Ascending aorta (tissue), 2 donors: ENCODE results near the gene AQR. TPM values are rescaled to one million over a fixed set of nuclear protein-coding genes. Genes with fewer than 3 reads are reported as not detected.
"Not testable (repeated sequence)": the region's sequence is repeated elsewhere in the genome, so short reads cannot be mapped to it uniquely, and the experiment has no call there.

Source experiments
- DNase-seq, 2 donors: peaks; one replicate each; pipeline ENCODE4 v3.0.0-alpha.2; 2019; ENCODE audit warnings: low spot score in 2 of 2
- H3K27ac ChIP-seq, 2 donors: fragments of 200-600 bp; sonication (generic); one replicate each; pipeline ENCODE4 v1.5.1; 2016 to 2017; ENCODE audit warnings: mild to moderate bottlenecking in 1 of 2
- H3K27me3 ChIP-seq: fragments of 200-600 bp; sonication (generic); one replicate; pipeline ENCODE4 v1.5.1; 2017
- H3K36me3 ChIP-seq, 2 donors: fragments of 200-600 bp; sonication (generic); one replicate each; pipeline ENCODE4 v1.5.1; 2016
- H3K4me1 ChIP-seq, 2 donors: fragments of 200-600 bp; sonication (generic); one replicate each; pipeline ENCODE4 v1.5.1; 2016 to 2017; ENCODE audit warnings: mild to moderate bottlenecking in 1 of 2
- H3K4me3 ChIP-seq, 2 donors: fragments of 200-600 bp; sonication (generic); one replicate each; pipeline ENCODE4 v1.5.1; 2016 to 2017; ENCODE audit warnings: mild to moderate bottlenecking in 1 of 2
- H3K9me3 ChIP-seq, 2 donors: fragments of 200-600 bp; sonication (generic); one replicate each; pipeline ENCODE4 v1.5.1; 2016
- intact Hi-C: fragments of 100-400 bp; cut with DNase I; formaldehyde crosslinking; loops from one replicate; pipeline ENCODE4 v1.15.1; 2023
- total RNA-seq: library from RNA; depleted of rRNA; stranded (reverse); fragments of >200 nt; gene quantifications from one replicate; pipeline ENCODE4 v1.1.0, GENCODE V29; 2016
- TF ChIP-seq, protein P1 (sequence below), 3 experiments: fragments of 200-600 bp in 2 of 3; fragments of 450-650 bp in 1 of 3; sonication (generic) in 2 of 3; IDR thresholded peaks; one replicate each; pipeline ENCODE4 v1.5.1; 2016 to 2019; ENCODE audit warnings: antibody characterized with exemption in 3 of 3, mild to moderate bottlenecking in 1 of 3, moderate library complexity in 1 of 3

AQR gene
- total RNA-seq, 1 donor from 2014 or later: 17.5 TPM

GRCh38 chr15:34808016-34808415, 161.5 kb downstream of the AQR start:
- Histone ChIP-seq H3K27me3 (no peaks in the 10 kb centered on the region), H3K9me3 (no peaks in the 10 kb centered on the region), H3K4me3 (no peak overlapping the region), H3K4me1 (peaks cover 0 to 24% of the 10 kb centered on the region in 2 donors), H3K27ac (peak overlapping the region in 1 of 2 donors; percentile 11), H3K36me3 (no peaks in the 10 kb centered on the region)
- no peak for DNase-seq
- TF ChIP-seq, protein P1, sequence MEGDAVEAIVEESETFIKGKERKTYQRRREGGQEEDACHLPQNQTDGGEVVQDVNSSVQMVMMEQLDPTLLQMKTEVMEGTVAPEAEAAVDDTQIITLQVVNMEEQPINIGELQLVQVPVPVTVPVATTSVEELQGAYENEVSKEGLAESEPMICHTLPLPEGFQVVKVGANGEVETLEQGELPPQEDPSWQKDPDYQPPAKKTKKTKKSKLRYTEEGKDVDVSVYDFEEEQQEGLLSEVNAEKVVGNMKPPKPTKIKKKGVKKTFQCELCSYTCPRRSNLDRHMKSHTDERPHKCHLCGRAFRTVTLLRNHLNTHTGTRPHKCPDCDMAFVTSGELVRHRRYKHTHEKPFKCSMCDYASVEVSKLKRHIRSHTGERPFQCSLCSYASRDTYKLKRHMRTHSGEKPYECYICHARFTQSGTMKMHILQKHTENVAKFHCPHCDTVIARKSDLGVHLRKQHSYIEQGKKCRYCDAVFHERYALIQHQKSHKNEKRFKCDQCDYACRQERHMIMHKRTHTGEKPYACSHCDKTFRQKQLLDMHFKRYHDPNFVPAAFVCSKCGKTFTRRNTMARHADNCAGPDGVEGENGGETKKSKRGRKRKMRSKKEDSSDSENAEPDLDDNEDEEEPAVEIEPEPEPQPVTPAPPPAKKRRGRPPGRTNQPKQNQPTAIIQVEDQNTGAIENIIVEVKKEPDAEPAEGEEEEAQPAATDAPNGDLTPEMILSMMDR (IDR thresholded peaks at IDR 0.05): no peak
- intact Hi-C loops: no loop called here

DNA sequence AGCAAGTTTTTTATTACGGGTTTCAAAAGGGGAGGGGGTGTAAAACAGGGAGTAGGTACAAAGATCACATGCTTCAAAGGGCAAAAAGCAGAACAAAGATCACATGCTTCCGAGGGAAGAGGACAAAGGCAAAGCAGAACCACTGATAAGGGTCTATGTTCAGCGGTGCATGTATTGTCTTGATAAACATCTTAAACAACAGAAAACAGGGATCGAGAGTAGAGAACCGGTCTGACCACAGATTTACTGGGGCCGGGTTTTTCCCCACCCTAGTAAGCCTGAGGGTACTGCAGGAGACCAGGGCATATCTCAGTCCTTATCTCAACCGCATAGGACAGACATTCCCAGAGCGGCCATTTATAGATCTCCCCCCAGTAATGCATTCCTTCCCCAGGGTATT, 162.3 kb downstream of the AQR start:
- H3K4me3 ChIP-seq, H3K36me3 ChIP-seq, H3K27me3 ChIP-seq, H3K9me3 ChIP-seq, H3K27ac ChIP-seq, intact Hi-C loops, DNase-seq: not testable (repeated sequence)
- peaks cover 0 to 19% of the 10 kb centered on the region in 2 donors for H3K4me1 ChIP-seq

- intact Hi-C loops: no loop called here
- Histone ChIP-seq H3K9me3 (no peaks in the 10 kb centered on the region), H3K27me3 (no peaks in the 10 kb centered on the region), H3K4me1 (peaks cover 0 to 10% of the 10 kb centered on the region in 2 donors), H3K27ac (no peak overlapping the region), H3K4me3 (no peak overlapping the region), H3K36me3 (no peaks in the 10 kb centered on the region)
- TF ChIP-seq, protein P1 (IDR thresholded peaks at IDR 0.05): no peak
- no peak for DNase-seq
Observed at GRCh38 chr15:34804776-34805175, 164.8 kb downstream of the AQR start.

DNA sequence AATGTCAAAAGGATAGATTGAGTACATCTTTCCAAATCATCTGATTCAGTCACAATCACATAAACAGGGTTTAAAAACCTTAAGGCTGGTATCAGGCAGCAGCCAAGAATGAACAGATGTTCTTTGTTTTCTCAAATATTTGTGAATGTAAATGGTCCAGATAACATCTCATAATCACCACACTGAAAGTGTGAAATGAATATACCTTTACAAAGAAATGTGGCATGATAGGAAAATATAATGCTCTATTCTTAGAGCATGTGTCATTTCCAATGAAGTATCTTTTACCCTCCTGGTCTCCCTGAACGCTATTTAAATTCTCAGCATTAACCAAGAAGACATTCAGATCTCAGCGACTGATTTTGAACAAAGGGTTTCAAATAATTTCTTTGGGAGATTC, 165.4 kb downstream of the AQR start:
- TF ChIP-seq, protein P1 (IDR thresholded peaks at IDR 0.05): no peak
- Histone ChIP-seq H3K9me3 (no peaks in the 10 kb centered on the region), H3K4me1 (peaks cover 0 to 15% of the 10 kb centered on the region in 2 donors), H3K27me3 (no peaks in the 10 kb centered on the region), H3K36me3 (no peaks in the 10 kb centered on the region), H3K27ac (no peak overlapping the region), H3K4me3 (no peak overlapping the region)
- no peak for DNase-seq
- intact Hi-C loops: no loop called here

DNA sequence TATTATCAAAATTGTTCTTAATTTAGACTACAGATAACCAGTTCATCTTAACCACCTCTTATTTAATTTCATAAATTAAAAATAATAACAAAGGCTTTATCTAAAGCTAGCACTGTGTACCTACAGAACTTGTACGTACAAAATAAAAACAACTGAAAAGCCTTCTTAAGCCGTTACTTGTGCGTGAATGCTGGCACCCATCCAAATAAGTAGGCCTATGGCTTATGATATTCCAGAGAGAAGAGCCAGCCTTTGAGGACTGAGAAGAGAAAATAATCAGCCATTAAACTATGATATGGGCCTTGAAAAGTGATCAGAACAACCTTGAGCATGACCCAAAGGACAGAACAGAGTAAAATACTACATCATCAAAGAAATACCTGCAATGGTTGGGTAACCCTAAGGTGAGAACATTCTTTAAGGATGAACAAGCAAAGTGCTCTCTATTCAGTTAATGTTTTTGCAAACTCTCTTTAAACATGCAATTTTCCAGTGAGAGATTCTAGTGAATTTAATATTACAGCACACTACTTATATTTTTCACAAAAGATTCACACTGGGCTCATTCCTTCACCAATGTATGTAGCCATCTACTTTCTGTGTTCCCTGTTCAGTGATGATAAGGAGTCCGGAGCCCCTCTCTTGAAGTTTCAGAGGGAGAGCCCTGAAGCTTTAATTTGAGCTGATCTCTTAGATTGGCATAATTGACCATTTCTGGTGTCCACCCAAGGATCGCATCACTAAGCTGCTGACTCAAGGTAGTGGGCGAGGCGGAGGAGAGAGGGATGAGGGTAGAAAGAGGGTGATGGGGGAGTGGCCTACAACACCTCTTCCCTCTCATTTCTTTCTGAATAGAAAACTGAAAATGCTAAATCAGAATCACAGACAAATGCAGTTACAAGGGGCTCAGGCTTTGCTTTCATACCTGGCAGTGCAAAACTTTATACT, 166.5 kb downstream of the AQR start:
- no peak for DNase-seq
- H3K27ac ChIP-seq: no peak overlapping the region
- H3K9me3 ChIP-seq: no peaks in the 10 kb centered on the region
- H3K36me3 ChIP-seq: no peaks in the 10 kb centered on the region
- TF ChIP-seq, protein P1 (IDR thresholded peaks at IDR 0.05): no peak
- intact Hi-C loops: no loop called here
- no peak overlapping the region for H3K4me3 ChIP-seq
- H3K27me3 ChIP-seq: no peaks in the 10 kb centered on the region
- peaks cover 0 to 18% of the 10 kb centered on the region in 2 donors for H3K4me1 ChIP-seq

GRCh38 chr15:34802371-34802770, 167.2 kb downstream of the AQR start:
- peaks cover 0 to 18% of the 10 kb centered on the region in 2 donors for H3K4me1 ChIP-seq
- no peak for DNase-seq
- no peak overlapping the region for H3K27ac ChIP-seq
- no peaks in the 10 kb centered on the region for H3K9me3 ChIP-seq
- H3K4me3 ChIP-seq: no peak overlapping the region
- TF ChIP-seq, protein P1 (IDR thresholded peaks at IDR 0.05): no peak
- intact Hi-C loops: no loop called here
- no peaks in the 10 kb centered on the region for H3K27me3 ChIP-seq
- H3K36me3 ChIP-seq: no peaks in the 10 kb centered on the region
